Gastrocnemius medialis (tissue), 4 donors: ENCODE results near the gene KCNH2.

ENCODE experiments used
- CTCF ChIP-seq, 5 experiments: fragments of 450-650 bp in 3 of 5; fragments of 200-600 bp in 2 of 5; sonication (generic) in 2 of 5; IDR thresholded peaks in 4 of 5; conservative IDR thresholded peaks in 1 of 5; 1 replicate in 4 of 5; 2 replicates in 1 of 5; pipeline ENCODE4 v1.5.1; 2016 to 2019; ENCODE audit warnings: antibody characterized with exemption in 5 of 5, mild to moderate bottlenecking in 3 of 5, moderate library complexity in 3 of 5
- POLR2A ChIP-seq, 2 donors: fragments of 450-650 bp; IDR thresholded peaks; one replicate each; pipeline ENCODE4 v1.6.1; 2017; ENCODE audit warnings: antibody characterized with exemption in 2 of 2, mild to moderate bottlenecking in 2 of 2, moderate library complexity in 2 of 2

- TF ChIP-seq CTCF (IDR thresholded peaks at IDR 0.05 in 4 of 5, conservative IDR thresholded peaks at IDR 0.05 in 1 of 5) (no peak), POLR2A (IDR thresholded peaks at IDR 0.05) (no peak)
Measured at GRCh38 chr7:151013356-151013732, 35.2 kb upstream of the KCNH2 start.
